Fibroblast of lung (primary cell): ENCODE data around the gene FAM53B.

Source experiments
- EZH2 ChIP-seq: IDR thresholded peaks from 2 replicates; pipeline ENCODE4 v1.5.1; 2012; ENCODE audit warnings: low read length, control low read depth, mild to moderate bottlenecking; ENCODE audit errors: missing control alignments
- TF ChIP-seq, protein P1 (sequence below), 2 donors: IDR thresholded peaks in 1 of 2; conservative IDR thresholded peaks in 1 of 2; 1 replicate in 1 of 2; 2 replicates in 1 of 2; pipeline ENCODE4 v1.5.1; 2011 to 2012; ENCODE audit warnings: low read length in 2 of 2, control low read depth in 1 of 2, inconsistent platforms in 1 of 2, low read depth in 1 of 2, mild to moderate bottlenecking in 1 of 2

DNA sequence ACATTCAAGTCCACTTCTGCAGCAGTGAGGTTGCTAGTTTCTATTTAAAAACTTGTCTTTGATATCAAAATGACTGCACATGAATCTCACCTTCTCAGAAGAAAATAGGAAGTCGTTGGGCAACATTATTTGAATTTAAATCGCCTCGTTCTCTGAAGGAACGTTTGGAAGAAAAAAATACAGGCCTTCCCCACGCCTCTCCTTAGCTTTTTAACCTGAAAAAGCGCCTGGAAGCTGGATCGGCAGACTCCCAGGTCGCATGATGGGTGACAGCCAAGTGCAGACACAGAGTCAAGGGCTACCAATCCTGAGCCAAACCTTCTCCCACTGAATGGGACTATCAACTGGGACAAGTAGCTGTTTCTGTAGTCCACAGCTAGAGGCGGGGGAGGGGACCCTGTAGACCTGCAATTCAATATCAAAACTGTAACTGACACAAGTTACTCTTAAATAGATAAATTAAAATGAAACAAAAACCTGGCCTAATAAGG, 2.2 kb downstream of the FAM53B start:
- TF ChIP-seq, protein P1, sequence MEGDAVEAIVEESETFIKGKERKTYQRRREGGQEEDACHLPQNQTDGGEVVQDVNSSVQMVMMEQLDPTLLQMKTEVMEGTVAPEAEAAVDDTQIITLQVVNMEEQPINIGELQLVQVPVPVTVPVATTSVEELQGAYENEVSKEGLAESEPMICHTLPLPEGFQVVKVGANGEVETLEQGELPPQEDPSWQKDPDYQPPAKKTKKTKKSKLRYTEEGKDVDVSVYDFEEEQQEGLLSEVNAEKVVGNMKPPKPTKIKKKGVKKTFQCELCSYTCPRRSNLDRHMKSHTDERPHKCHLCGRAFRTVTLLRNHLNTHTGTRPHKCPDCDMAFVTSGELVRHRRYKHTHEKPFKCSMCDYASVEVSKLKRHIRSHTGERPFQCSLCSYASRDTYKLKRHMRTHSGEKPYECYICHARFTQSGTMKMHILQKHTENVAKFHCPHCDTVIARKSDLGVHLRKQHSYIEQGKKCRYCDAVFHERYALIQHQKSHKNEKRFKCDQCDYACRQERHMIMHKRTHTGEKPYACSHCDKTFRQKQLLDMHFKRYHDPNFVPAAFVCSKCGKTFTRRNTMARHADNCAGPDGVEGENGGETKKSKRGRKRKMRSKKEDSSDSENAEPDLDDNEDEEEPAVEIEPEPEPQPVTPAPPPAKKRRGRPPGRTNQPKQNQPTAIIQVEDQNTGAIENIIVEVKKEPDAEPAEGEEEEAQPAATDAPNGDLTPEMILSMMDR (conservative IDR thresholded peaks at IDR 0.05 in 1 of 2, IDR thresholded peaks at IDR 0.05 in 1 of 2; ENCODE audit: low read depth in 1 of 2, low read length in 2 of 2) = no peak
- TF ChIP-seq EZH2 = no peak
